Middle frontal gyrus (tissue), 1 donor: Measurements from ENCODE around the gene UBAP2.
"Not testable (repeated sequence)": the region's sequence is repeated elsewhere in the genome, so short reads cannot be mapped to it uniquely, and the experiment has no call there.

Experiments used
- DNase-seq: peaks from one replicate; pipeline ENCODE4 v3.0.0-alpha.2; 2015; ENCODE audit warnings: low spot score; ENCODE audit errors: extremely low spot score

UBAP2 gene

DNA sequence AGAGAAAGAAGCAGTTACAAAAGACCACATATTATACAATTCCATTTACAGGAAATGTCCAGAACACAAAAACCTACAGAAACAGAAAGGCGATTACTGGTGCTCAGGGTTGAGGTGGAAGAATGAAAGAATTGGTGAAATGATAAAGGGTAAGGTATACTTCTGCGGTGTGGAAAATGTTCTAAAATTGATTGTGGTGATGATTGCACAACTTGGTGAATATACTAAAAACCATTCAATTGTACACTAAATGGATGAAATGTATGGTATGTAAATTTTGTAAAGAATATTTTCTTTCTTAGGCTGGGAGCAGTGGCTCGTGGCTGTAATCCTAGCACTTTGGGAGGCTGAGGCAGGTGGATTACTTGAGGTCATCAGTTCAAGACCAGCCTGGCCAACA lies 72.3 kb downstream of the UBAP2 start:
- DNase-seq: no peak

- no peak for DNase-seq
Measured at GRCh38 chr9:33972698-33973097, 76.0 kb downstream of the UBAP2 start.

GRCh38 chr9:33964086-33964768 lies 84.5 kb downstream of the UBAP2 start:
- no peak for DNase-seq

- not testable (repeated sequence) for DNase-seq
Measured at GRCh38 chr9:33962468-33962867, 86.2 kb downstream of the UBAP2 start.

- DNase-seq: no peak
Measured at GRCh38 chr9:33959725-33960124, 89.0 kb downstream of the UBAP2 start.

DNA sequence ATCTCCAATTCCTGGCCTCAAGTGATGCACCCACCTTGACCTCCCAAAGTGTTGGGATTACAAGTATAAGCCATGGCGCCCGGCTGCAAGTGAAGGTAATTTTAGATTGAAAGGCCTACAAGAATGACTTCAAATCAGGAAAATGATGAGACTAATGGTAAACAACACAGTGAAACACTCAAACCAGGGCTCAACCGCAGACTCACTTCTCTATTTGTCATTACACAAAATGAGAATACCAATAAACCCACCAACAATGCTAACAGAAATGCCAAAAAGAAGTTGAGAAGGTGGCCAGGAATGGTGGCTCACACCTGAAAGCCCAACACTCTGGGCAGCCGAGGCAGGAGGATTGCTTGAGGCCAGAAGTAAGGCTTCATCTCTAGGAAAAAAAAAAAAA lies 92.1 kb downstream of the UBAP2 start:
- no peak for DNase-seq

GRCh38 chr9:33952066-33952465 lies 96.6 kb downstream of the UBAP2 start:
- DNase-seq: no peak

DNA sequence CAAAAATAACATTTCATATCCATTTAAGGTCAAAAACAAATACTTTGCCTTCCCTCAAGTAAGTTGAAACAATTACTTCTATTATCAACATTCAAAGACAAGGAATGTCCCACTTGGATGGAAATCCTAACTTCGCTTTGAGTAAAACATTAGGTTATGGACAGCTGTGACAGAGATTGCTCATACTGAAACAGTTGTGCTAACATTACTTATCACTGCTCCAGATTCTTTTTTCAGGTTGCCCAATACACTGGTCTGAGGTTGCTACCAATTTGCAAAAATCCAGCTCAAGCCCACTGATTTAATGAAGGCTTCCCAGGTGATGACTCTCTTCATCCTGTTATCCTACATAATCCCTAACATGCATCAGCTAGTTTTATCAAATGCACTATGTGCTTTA lies 98.3 kb downstream of the UBAP2 start:
- DNase-seq: no peak

DNA sequence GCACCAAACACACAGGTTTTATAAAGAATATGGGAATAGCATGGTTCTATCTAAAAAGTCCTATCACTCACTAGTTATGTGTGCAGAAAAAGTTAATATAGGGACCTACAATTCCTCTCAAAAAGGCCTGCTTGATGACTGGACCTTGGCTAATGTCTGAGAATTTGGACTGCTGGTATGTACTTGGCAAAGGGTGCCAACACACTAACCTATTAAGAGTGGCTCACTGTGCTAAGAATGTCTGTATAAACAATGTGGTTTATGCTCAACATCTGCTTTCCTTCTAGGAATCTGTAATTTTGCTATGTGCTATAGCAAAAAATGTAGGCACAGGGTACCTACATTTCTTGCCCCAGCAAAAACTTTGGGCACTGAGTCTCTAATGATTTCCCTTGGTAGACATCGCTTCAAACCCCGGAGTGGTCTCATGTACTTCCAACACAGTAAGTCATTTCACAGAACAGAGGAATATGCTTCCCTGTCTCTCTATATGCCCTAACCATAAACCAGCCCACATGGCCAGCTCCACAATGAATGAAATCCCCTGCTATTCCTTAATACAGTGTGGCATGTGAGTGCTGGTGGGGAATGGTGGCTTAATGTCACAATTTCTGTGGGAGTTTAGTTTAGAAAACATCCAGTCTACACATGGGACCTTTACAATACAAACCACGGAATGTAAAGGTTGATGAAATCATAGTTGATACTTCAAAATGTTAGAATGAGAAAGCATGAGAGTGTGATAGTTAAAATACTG lies 101.7 kb downstream of the UBAP2 start:
- DNase-seq: no peak

- no peak for DNase-seq
Measured at GRCh38 chr9:33943389-33943788, 105.3 kb downstream of the UBAP2 start.

GRCh38 chr9:33942471-33943083 lies 106.1 kb downstream of the UBAP2 start:
- DNase-seq: no peak

DNA sequence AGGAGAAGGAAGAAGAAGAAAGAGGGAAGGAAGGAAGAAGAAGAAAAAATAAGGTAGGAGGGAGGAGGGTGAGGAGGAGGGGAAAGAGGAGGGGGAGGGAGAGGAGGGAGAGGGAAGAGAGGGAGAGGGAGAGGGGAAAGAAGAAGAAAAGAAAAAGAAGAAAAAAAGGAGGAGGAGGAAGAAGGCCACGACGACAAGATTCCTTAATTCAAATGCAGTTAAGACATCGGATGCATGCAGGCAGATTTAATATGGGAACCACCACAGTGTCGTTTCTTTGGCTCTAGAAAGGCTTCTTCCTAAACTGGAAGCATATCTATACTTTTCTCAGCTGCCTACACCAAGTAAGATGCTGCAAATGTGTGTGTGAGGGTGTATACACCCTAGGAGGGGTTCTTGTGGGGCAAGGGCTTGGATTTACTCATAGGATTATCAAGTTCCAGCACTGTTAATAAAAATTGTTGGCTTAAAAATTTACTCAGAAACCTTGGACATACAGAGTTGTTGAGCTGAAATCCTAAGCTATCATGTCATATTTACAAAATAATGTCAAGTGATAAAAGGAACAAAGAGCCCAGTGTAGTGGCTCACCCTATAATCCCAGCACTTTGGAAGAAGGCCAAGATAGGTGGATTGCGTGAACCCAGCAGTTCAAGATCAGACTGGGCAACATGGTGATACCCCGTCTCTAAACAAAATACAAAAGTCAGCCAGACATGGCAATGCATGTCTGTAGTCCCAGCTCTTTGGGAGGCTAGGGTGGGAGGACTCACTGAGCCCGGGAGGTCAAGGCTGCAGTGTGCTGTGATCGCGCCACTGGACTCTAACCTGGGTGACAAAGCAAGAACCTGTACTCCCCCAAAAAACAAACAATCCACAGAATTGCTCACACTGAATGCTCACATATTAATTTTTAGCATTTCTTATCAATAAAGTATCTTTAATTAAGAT lies 108.5 kb downstream of the UBAP2 start:
- DNase-seq: no peak

GRCh38 chr9:33934188-33934878 lies 114.4 kb downstream of the UBAP2 start:
- DNase-seq: no peak

DNA sequence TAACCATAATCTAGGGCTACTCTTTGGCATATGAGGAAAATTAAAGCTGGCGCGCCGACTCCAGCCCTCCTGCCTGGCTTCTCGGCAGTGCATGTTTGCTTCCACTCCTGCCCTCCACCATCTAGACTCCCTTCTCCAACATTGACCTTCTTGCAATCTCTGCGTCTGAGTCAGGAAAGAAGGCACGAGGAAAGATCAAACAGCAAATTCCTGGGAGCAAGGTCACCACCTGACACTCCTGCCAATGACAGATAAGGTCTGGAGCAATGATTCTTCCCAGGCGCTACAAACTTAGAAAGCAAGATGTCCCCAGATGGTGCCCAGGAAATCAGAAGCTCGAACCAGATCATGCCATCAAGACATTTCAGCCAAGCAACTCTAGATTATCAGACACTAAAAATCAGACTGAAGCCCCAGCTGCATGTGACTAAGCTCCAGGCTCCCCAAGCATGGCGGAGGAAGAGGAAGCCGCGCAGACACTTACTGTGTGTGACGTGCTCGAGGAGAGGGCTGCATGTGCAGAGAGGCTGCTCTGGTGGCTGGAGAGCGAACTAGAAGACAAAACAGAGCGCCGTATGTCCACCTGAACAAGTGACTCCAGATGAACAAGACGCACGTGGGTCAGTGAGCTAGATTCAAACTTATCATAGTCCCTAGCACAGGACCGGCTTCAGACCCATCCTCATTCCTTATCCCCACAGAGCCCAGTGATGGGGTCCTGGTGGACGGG lies 116.4 kb downstream of the UBAP2 start:
- DNase-seq: no peak

DNA sequence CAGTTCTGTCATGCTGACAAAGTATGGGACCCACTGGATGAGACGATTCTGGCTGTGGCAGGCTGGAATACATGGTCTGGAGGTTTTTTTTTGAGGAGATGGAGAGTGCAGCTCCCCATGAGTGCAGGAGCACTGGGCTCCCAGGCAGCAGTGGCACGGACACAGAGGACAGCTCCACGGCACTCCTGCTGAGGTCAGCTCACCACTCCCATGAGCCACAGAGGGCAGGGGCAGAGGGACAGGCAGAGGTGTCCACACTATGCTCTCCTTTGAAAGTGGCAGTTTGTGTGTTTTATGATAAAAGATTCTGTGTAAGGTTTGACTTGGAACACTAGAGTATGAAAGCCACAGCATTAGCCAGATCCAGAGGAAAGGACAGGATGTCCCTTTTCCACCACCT lies 117.4 kb downstream of the UBAP2 start:
- no peak for DNase-seq

DNA sequence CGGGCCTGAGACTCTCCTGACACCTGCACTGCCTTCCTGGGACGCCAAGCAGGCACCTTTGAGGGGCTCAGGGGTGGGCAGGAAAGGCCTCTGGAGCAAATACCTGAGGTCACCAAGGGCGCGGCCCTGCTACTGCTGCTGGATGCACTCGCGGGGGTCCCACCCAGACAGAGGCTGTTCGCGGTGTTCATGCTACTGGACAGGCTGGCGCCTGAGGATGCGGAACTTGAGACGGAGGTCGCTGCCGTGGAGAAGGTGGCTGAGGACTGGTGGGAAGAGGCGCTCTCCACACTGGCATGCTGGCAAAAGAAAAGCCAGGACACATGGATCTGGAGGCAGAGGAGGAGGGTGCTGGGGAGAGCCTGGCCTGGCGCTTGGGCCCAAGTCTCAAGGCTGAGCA lies 121.0 kb downstream of the UBAP2 start:
- DNase-seq: no peak

DNA sequence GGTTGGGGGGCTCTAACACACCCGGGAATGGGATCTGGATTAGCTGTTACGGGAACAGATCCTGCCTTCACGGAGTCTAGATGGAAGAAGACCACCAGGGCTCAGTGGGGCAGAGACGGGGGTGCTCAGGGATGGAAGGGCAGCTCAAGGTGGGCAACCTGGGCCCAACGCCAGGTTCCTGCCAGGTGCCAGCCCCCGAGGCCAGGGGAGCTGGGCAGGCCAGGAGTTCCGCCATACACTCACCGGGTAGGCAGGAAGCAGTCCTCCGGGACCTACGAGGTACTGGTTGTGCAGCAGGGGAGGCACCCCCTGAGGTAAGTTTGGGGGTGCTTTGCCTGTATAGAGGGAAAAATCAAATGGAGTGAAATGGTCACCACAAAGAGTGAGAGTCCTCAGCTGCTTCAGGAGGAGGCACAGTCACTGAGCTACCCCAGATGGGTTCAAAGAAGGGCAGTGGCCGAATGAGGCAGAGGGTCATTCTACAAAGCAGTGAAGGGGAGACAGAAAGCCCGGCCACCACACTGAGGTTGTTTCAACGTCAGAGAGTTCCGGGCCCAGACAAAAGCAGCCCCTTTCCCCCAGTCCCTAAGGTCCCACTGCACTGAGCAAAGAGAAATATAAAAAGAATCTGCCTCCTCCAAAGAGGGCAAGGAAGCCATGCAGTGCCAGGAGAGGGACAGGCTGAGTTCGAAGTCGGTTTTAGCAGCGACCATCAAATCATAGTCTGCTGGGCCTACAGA lies 121.8 kb downstream of the UBAP2 start:
- no peak for DNase-seq

GRCh38 chr9:33924978-33925797 lies 123.5 kb downstream of the UBAP2 start:
- peak; percentile 67 for DNase-seq
